Trophoblast cell (in vitro differentiated cells and primary cell): ENCODE results near the gene PCDHA10. TPM values are rescaled to one million over a fixed set of nuclear protein-coding genes. Genes with fewer than 3 reads are reported as not detected.
"Not testable (repeated sequence)": the region's sequence is repeated elsewhere in the genome, so short reads cannot be mapped to it uniquely, and the experiment has no call there.

Experiments
- DNase-seq, 2 donors: peaks; one replicate each; pipeline ENCODE4 v3.0.0-alpha.2; 2016
- H2AFZ ChIP-seq: 2 replicates; pipeline ENCODE4 v1.6.1; 2013; ENCODE audit warnings: low read length, moderate library complexity, mild to moderate bottlenecking; ENCODE audit not compliant: insufficient read depth, poor library complexity
- H2AK5ac ChIP-seq: 2 replicates; pipeline ENCODE4 v1.6.1; 2013; ENCODE audit warnings: mild to moderate bottlenecking, low read length
- H2BK120ac ChIP-seq: 2 replicates; pipeline ENCODE4 v1.6.1; 2013; ENCODE audit warnings: low read length, mild to moderate bottlenecking, moderate library complexity; ENCODE audit not compliant: insufficient read depth, poor library complexity
- H2BK12ac ChIP-seq: 2 replicates; pipeline ENCODE4 v1.6.1; 2013; ENCODE audit warnings: mild to moderate bottlenecking, low read length, moderate library complexity
- H2BK5ac ChIP-seq: 2 replicates; pipeline ENCODE4 v1.6.1; 2013; ENCODE audit warnings: low read length, low read depth, moderate library complexity, mild to moderate bottlenecking; ENCODE audit not compliant: poor library complexity
- H3K14ac ChIP-seq: 2 replicates; pipeline ENCODE4 v1.6.1; 2013; ENCODE audit warnings: mild to moderate bottlenecking, low read length
- H3K18ac ChIP-seq: 2 replicates; pipeline ENCODE4 v1.6.1; 2013; ENCODE audit warnings: mild to moderate bottlenecking, low read length
- H3K23ac ChIP-seq: 2 replicates; pipeline ENCODE4 v1.6.1; 2013; ENCODE audit warnings: low read length
- H3K27ac ChIP-seq: 2 replicates; pipeline ENCODE4 v1.5.1; 2013; ENCODE audit warnings: low read depth, mild to moderate bottlenecking, inconsistent platforms, low read length, moderate library complexity
- H3K27me3 ChIP-seq: 2 replicates; pipeline ENCODE4 v1.6.1; 2013; ENCODE audit warnings: inconsistent platforms, mild to moderate bottlenecking, low read length, moderate library complexity; ENCODE audit not compliant: insufficient read depth
- H3K36me3 ChIP-seq, 2 experiments: 1 replicate in 1 of 2; 2 replicates in 1 of 2; pipeline ENCODE4 v1.6.1; 2013; ENCODE audit warnings: low read length in 2 of 2, mild to moderate bottlenecking in 2 of 2, moderate library complexity in 1 of 2; ENCODE audit not compliant: insufficient read depth in 2 of 2, control insufficient read depth in 1 of 2
- H3K4ac ChIP-seq: 2 replicates; pipeline ENCODE4 v1.6.1; 2013; ENCODE audit warnings: low read depth, mild to moderate bottlenecking, low read length, moderate library complexity
- H3K4me1 ChIP-seq, 2 experiments: 1 replicate in 1 of 2; 2 replicates in 1 of 2; pipeline ENCODE4 v1.6.1; 2013; ENCODE audit warnings: low read length in 2 of 2, mild to moderate bottlenecking in 2 of 2, moderate library complexity in 1 of 2; ENCODE audit not compliant: insufficient read depth in 2 of 2, control insufficient read depth in 1 of 2
- H3K4me2 ChIP-seq: 2 replicates; pipeline ENCODE4 v1.6.1; 2013; ENCODE audit warnings: inconsistent platforms, mild to moderate bottlenecking, low read length, moderate library complexity
- H3K4me3 ChIP-seq: 2 replicates; pipeline ENCODE4 v1.5.1; 2013; ENCODE audit warnings: mild to moderate bottlenecking, low read depth, low read length, inconsistent platforms
- H3K79me1 ChIP-seq: one replicate; pipeline ENCODE4 v1.6.1; 2013; ENCODE audit warnings: low read length
- H3K79me2 ChIP-seq: 2 replicates; pipeline ENCODE4 v1.6.1; 2013; ENCODE audit warnings: low read length, mild to moderate bottlenecking; ENCODE audit not compliant: control insufficient read depth, insufficient read depth, poor library complexity
- H3K9ac ChIP-seq: 2 replicates; pipeline ENCODE4 v1.6.1; 2013; ENCODE audit warnings: mild to moderate bottlenecking, low read length
- H3K9me3 ChIP-seq: 2 replicates; pipeline ENCODE4 v1.6.1; 2013; ENCODE audit warnings: low read depth, mild to moderate bottlenecking, control low read depth, inconsistent platforms, low read length; ENCODE audit not compliant: insufficient read depth
- H4K12ac ChIP-seq: 2 replicates; pipeline ENCODE4 v1.6.1; 2013; ENCODE audit warnings: low read depth, mild to moderate bottlenecking, low read length, moderate library complexity
- H4K8ac ChIP-seq: 2 replicates; pipeline ENCODE4 v1.6.1; 2013; ENCODE audit warnings: low read depth, mild to moderate bottlenecking, low read length, moderate library complexity
- H4K91ac ChIP-seq: one replicate; pipeline ENCODE4 v1.6.1; 2013; ENCODE audit warnings: low read depth, mild to moderate bottlenecking, low read length, moderate library complexity
- WGBS: extraction: QIAGEN DNeasy Blood & Tissue Kit; methylation state at CpG from one replicate; pipeline ENCODE4 v1.1.7; 2013; ENCODE audit warnings: missing lambda C conversion rate; ENCODE audit not compliant: insufficient read length, insufficient coverage; ENCODE audit errors: extremely low coverage; 5-methylcytosine and 5-hydroxymethylcytosine counted together
- polyA plus RNA-seq: library from polyadenylated mRNA; stranded (reverse); fragments of 200-250 nt; gene quantifications from 2 replicates; pipeline ENCODE4 v1.2.3, GENCODE V29; 2013

The PCDHA10 gene
- 2.9 and 3.2 TPM in 2 replicates for polyA plus RNA-seq

- Histone ChIP-seq H3K36me3 (peaks cover 0 to 2% of the 10 kb centered on the region in 2 experiments), H2AFZ (no peak within 1 kb of the TSS), H2AK5ac (no peak within 1 kb of the TSS), H3K4me2 (peak within 1 kb of the TSS; percentile 47), H3K4ac (no peak within 1 kb of the TSS), H2BK120ac (no peak within 1 kb of the TSS), H3K79me2 (no peaks in the 10 kb centered on the region), H3K79me1 (peaks cover 2% of the 10 kb centered on the region), H3K4me3 (peak within 1 kb of the TSS; percentile 65), H3K9ac (no peak within 1 kb of the TSS), H2BK12ac (no peak within 1 kb of the TSS), H2BK5ac (no peak within 1 kb of the TSS), H3K27me3 (no peaks in the 10 kb centered on the region), H3K18ac (no peak within 1 kb of the TSS), H4K12ac (peak within 1 kb of the TSS; percentile 62), H3K9me3 (peaks cover 5% of the 10 kb centered on the region), H3K14ac (no peak within 1 kb of the TSS), H4K91ac (no peak within 1 kb of the TSS), H3K27ac (no peak within 1 kb of the TSS), H3K4me1 (no peaks in the 10 kb centered on the region), H4K8ac (peak within 1 kb of the TSS; percentile 60), H3K23ac (no peak within 1 kb of the TSS)
- DNase-seq = no peak
- no CpG with 5 or more reads among the region's 44 CpGs for WGBS
Measured at GRCh38 chr5:140855772-140856674, at the start of gene PCDHA10. Gene PCDHA10, plus strand, starts transcription at chr5:140855897. Its CDS starts 152 bp downstream, at chr5:140856049.

- Histone ChIP-seq H3K4ac (no peak within 1 kb of the TSS), H3K79me1 (peaks cover 2% of the 10 kb centered on the region), H3K9me3 (peaks cover 24% of the 10 kb centered on the region), H4K91ac (no peak within 1 kb of the TSS), H4K8ac (peak within 1 kb of the TSS; percentile 77), H2AK5ac (no peak within 1 kb of the TSS), H4K12ac (peak within 1 kb of the TSS; percentile 65), H3K9ac (peak within 1 kb of the TSS; percentile 74), H2BK5ac (no peak within 1 kb of the TSS), H2BK12ac (no peak within 1 kb of the TSS), H3K79me2 (no peaks in the 10 kb centered on the region), H3K4me1 (no peaks in the 10 kb centered on the region), H3K14ac (peak within 1 kb of the TSS; percentile 28), H3K27ac (no peak within 1 kb of the TSS), H3K23ac (no peak within 1 kb of the TSS), H3K4me2 (peak within 1 kb of the TSS; percentile 70), H3K27me3 (no peaks in the 10 kb centered on the region), H3K18ac (peak within 1 kb of the TSS; percentile 21), H2AFZ (peak within 1 kb of the TSS; percentile 77), H3K4me3 (peak within 1 kb of the TSS; percentile 80), H2BK120ac (no peak within 1 kb of the TSS), H3K36me3 (peaks cover 2 to 6% of the 10 kb centered on the region in 2 experiments)
- WGBS = no CpG with 5 or more reads among the region's 47 CpGs
- DNase-seq = peak in 1 of 2 donors; percentile 2
Measured at GRCh38 chr5:140806834-140807775, 48.6 kb upstream of the PCDHA10 start, which contains the start of gene PCDHA4. Gene PCDHA4, plus strand, starts transcription at chr5:140807068.

GRCh38 chr5:140808241-140808888 is 47.3 kb upstream of the PCDHA10 start:
- not testable (repeated sequence) for H2BK5ac ChIP-seq, H4K91ac ChIP-seq, H4K12ac ChIP-seq, DNase-seq, H2BK12ac ChIP-seq, H3K4me3 ChIP-seq, H3K14ac ChIP-seq, H2BK120ac ChIP-seq, H3K27ac ChIP-seq, H3K4me1 ChIP-seq, H3K4ac ChIP-seq, H3K79me2 ChIP-seq, H3K23ac ChIP-seq, H4K8ac ChIP-seq, H3K4me2 ChIP-seq, H2AFZ ChIP-seq, H3K27me3 ChIP-seq, H3K9ac ChIP-seq, H2AK5ac ChIP-seq, H3K79me1 ChIP-seq, H3K18ac ChIP-seq, H3K36me3 ChIP-seq
- peaks cover 11% of the 10 kb centered on the region for H3K9me3 ChIP-seq
- WGBS = no CpG with 5 or more reads among the region's 62 CpGs

GRCh38 chr5:140808889-140809291 is 46.8 kb upstream of the PCDHA10 start:
- no peak overlapping the region for H2AK5ac ChIP-seq

More at GRCh38 chr5:140808889-140809291, 46.8 kb upstream of the PCDHA10 start:
- Histone ChIP-seq H3K27me3 (no peaks in the 10 kb centered on the region), H4K8ac (no peak overlapping the region), H3K79me1 (peaks cover 2% of the 10 kb centered on the region), H3K36me3 (peaks cover 0 to 2% of the 10 kb centered on the region in 2 experiments), H3K4me1 (no peaks in the 10 kb centered on the region), H2AFZ (no peak overlapping the region), H3K4me2 (no peak overlapping the region), H2BK12ac (no peak overlapping the region), H3K9me3 (peaks cover 11% of the 10 kb centered on the region), H3K14ac (no peak overlapping the region), H2BK120ac (no peak overlapping the region), H2BK5ac (no peak overlapping the region), H3K18ac (no peak overlapping the region), H3K79me2 (no peaks in the 10 kb centered on the region), H4K12ac (no peak overlapping the region), H4K91ac (no peak overlapping the region), H3K4ac (no peak overlapping the region), H3K27ac (no peak overlapping the region), H3K23ac (no peak overlapping the region), H3K4me3 (no peak overlapping the region), H3K9ac (no peak overlapping the region)
- DNase-seq = no peak
- no CpG with 5 or more reads among the region's 43 CpGs for WGBS
